SJCRH30 (cell line): Measurements from ENCODE around the gene SAMD9L. TPM values are rescaled to one million over a fixed set of nuclear protein-coding genes. Genes with fewer than 3 reads are reported as not detected.
"Not testable (repeated sequence)": the region's sequence is repeated elsewhere in the genome, so short reads cannot be mapped to it uniquely, and the experiment has no call there.

Experiments
- DNase-seq, 2 experiments: peaks; one replicate each; pipeline ENCODE4 v3.0.0-alpha.2; 2015 to 2020
- H3K27ac ChIP-seq: fragments of 250-450 bp; sonication (Bioruptor Pico); 2 replicates; pipeline ENCODE4 v1.5.1; 2020; ENCODE audit warnings: mild to moderate bottlenecking, moderate library complexity
- H3K27me3 ChIP-seq: fragments of 250-450 bp; sonication (Bioruptor Pico); 2 replicates; pipeline ENCODE4 v1.5.1; 2020; ENCODE audit warnings: mild to moderate bottlenecking, moderate library complexity
- H3K36me3 ChIP-seq: fragments of 250-450 bp; sonication (Bioruptor Pico); 2 replicates; pipeline ENCODE4 v1.5.1; 2020; ENCODE audit warnings: mild to moderate bottlenecking, moderate library complexity
- H3K4me1 ChIP-seq: fragments of 250-450 bp; sonication (Bioruptor Pico); 2 replicates; pipeline ENCODE4 v1.5.1; 2020; ENCODE audit warnings: mild to moderate bottlenecking, moderate library complexity
- H3K4me3 ChIP-seq: fragments of 250-450 bp; sonication (Bioruptor Pico); 2 replicates; pipeline ENCODE4 v1.5.1; 2020; ENCODE audit warnings: mild to moderate bottlenecking, moderate library complexity
- H3K9me3 ChIP-seq: fragments of 250-450 bp; sonication (Bioruptor Pico); replicated peaks from 2 replicates; pipeline ENCODE4 v1.5.1; 2020; ENCODE audit warnings: mild to moderate bottlenecking, moderate library complexity
- total RNA-seq: library from RNA; depleted of rRNA; stranded (reverse); fragments of >200 nt; shearing (Covaris generic); gene quantifications from 2 replicates; pipeline ENCODE4 v1.2.3, GENCODE V29; 2014; rRNA removed

SAMD9L gene
- total RNA-seq, 1 experiment from 2014 or later: 1.8 TPM

DNA sequence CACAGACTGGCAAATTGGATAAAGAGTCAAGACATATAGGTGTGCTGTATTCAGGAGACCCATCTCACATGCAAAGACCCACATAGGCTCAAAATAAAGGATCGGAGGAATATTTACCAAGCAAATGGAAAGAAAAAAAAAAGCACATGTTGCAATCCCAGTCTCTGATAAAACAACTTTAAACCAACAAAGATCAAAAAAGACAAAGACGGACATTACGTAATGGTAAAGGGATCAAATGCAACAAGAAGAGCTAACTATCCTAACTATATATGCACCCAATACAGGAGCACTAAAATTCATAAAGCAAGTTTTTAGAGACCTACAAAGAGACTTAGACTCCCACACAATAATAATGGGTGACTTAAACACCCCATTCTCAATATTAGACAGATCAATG, 24.7 kb downstream of the SAMD9L start:
- not testable (repeated sequence) for H3K4me1 ChIP-seq, H3K36me3 ChIP-seq, H3K27ac ChIP-seq, H3K4me3 ChIP-seq, H3K27me3 ChIP-seq, DNase-seq
- peaks cover 15% of the 10 kb centered on the region for H3K9me3 ChIP-seq

DNA sequence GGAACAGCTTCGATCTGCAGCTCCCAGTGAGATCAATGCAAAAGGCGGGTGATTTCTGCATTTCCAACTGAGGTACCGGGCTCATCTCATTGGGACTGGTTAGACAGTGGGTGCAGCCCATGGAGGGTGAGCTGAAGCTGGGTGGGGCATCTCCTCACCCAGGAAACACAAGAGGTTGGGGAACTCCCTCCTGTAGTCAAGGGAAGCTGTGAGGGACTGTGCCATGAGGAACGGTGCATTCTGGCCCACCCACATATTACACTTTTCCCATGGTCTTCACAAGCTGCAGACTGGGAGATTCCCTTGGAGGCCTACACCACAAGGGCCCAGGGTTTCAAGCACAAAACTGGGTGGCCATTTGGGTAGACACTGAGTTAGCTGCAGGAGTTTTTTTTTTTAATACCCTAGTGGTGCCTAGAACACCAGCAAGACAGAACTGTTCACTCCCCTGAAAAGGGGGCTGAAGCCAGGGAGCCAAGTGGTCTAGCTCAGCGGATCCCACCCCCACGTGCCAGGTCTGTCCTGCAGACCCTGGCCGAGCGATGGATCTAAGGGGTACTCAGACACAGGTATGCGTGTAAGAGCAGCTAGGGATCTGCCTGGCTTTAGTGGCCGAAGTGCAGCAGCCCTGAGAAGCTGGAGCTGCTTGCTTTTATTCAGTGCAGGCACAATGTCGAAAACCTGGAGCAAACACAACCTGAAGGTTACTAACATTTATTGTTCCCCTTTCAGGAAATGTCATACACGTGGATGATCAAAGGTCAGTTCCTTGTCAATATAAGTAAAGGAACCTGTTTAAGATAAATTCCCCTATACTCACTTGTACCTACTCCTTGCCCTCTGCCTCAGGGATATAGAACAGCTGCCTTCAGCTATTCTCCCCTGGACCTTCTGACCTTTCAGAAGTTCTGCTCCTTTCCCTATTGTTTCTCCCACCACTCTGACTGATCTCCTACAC, 27.3 kb downstream of the SAMD9L start:
- Histone ChIP-seq H3K27me3 (no peaks in the 10 kb centered on the region), H3K36me3 (no peaks in the 10 kb centered on the region), H3K9me3 (no peaks in the 10 kb centered on the region), H3K27ac (no peak overlapping the region), H3K4me3 (no peak overlapping the region), H3K4me1 (peaks cover 3% of the 10 kb centered on the region; the same call in 1 of the 2 replicates)
- no peak for DNase-seq

DNA sequence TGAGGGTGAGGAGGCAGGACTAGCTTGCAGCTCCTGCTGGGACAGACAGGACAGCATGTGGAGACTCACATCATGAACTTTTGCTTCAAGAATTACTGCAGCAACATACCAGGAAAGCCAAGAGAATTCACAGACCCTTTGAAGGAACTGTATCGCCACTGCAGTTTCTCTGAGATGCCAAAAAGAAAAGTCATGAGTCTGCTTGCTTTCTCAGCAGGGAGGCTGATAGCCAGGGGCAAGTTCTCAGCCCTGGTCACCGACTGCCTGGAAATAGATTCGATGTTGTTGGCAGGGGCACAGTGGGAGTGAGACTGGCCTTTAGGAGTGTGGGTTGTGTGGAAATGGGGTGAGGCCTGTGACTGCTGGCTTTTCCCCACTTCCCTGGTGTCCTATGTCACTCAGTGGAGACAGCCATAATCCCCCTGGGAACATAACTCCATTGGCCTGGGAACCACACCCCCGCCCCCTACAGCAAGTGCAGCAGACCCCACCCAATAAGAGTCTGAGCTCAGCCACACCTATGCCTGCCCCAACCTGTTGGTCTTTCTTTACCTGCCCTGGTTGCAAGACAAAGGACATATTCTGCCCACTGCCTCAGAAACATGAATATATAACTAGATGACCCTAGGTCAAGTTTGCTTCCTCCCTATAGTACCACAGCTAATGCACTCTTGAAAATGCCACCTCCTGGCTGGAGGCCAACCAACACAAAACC, 28.8 kb downstream of the SAMD9L start:
- Histone ChIP-seq H3K4me3 (no peak overlapping the region), H3K36me3 (no peaks in the 10 kb centered on the region), H3K9me3 (no peaks in the 10 kb centered on the region), H3K27me3 (no peaks in the 10 kb centered on the region), H3K4me1 (peaks cover 3% of the 10 kb centered on the region; the same call in 1 of the 2 replicates), H3K27ac (no peak overlapping the region)
- DNase-seq: no peak

DNA sequence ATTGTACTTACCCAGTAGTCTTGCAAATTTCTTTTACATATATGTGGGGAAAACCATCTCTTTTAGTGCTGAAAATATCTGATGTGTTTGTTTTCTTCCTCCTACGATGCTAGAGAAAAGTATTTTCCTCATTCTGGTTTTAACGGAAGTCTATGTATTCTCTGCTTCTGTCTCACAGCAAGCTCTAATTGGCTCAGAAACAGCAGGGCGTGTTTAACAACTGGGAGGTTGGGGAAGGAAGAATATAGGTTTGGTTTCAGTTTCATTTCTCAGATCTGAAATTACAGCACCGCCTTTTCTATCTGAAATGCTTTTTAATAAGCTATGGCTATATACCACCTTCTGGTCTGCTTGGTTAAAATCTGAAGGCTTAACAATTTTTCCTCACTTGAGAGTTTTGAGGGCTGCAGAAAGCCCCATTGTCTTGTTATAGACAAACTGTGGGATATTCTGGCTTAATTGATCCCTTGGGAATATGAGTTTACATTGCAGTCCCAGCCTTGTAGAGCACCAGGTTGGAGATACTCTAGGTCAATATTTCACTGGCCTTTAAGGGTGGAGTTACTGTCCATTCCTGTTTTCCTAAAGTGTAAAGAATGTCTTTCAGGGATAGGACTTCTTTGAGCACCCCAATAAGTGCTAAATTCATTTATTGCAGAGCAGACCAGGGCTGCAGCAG, 30.2 kb downstream of the SAMD9L start, which contains the start of gene SAMD9:
TSS of gene SAMD9 (minus strand) at position 128 of the 679 bp plus-strand sequence. CDS start 11,882 bp downstream, outside the sequence.
- H3K27me3 ChIP-seq: no peaks in the 10 kb centered on the region
- peak; percentile 67 to 82 for DNase-seq

DNA sequence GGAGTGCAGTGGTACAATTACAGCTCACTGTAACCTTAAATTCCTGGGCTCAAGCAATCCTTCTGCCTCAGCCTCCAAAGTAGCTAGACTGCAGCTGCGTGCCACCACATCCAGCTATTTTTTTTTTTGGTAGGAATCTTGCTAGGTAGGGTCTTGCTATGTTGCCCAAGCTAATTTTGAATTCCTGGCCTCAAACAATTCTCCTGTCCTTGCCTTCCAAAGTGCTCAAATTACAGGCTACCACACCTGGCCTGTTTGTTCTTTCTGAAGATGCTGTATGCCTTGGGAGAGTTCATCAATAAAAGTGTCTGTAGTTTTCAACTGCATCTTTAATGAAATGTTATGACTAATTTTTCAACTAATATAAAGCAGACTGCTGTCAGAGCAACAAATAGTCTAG, 30.9 kb downstream of the SAMD9L start:
- DNase-seq: no peak
- no peaks in the 10 kb centered on the region for H3K36me3 ChIP-seq
- H3K27me3 ChIP-seq: no peaks in the 10 kb centered on the region
- peak overlapping the region; percentile 57 for H3K4me3 ChIP-seq
- no peak overlapping the region for H3K27ac ChIP-seq
- no peaks in the 10 kb centered on the region for H3K9me3 ChIP-seq
- peaks cover 3% of the 10 kb centered on the region; the same call in 1 of the 2 replicates for H3K4me1 ChIP-seq

More for the DNA sequence above, 30.2 kb downstream of the SAMD9L start, which contains the start of gene SAMD9:
- Histone ChIP-seq H3K36me3 (no peaks in the 10 kb centered on the region), H3K4me3 (peak within 1 kb of the TSS; percentile 57), H3K4me1 (peaks cover 3% of the 10 kb centered on the region; the same call in 1 of the 2 replicates), H3K27ac (no peak within 1 kb of the TSS), H3K9me3 (no peaks in the 10 kb centered on the region)

DNA sequence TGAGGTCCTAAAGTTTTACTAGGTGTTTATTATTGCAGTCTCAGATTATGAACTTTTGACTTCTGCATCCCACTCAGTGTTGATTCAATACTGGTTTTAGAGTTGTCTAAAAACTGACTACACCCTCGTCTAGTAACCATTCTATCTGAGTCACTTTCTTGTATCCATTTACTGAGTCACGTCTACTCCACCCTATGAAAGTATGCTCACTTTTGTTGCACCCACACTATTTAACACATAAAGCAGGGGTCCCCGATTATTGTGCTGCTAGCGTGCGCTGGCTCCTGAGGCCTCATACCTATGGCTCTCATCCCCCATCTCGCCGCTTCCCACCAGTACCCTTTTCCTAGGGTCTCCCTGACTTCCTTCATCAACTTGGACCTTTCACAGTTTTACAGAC, 32.4 kb downstream of the SAMD9L start:
- no peaks in the 10 kb centered on the region for H3K36me3 ChIP-seq
- peaks cover 3% of the 10 kb centered on the region; the same call in 1 of the 2 replicates for H3K4me1 ChIP-seq
- H3K27me3 ChIP-seq: no peaks in the 10 kb centered on the region
- no peak for DNase-seq
- H3K27ac ChIP-seq: no peak overlapping the region
- H3K4me3 ChIP-seq: no peak overlapping the region
- H3K9me3 ChIP-seq: 0 out of 2 replicates have a peak, but pooled peaks cover 2% of the 10 kb centered on the region

DNA sequence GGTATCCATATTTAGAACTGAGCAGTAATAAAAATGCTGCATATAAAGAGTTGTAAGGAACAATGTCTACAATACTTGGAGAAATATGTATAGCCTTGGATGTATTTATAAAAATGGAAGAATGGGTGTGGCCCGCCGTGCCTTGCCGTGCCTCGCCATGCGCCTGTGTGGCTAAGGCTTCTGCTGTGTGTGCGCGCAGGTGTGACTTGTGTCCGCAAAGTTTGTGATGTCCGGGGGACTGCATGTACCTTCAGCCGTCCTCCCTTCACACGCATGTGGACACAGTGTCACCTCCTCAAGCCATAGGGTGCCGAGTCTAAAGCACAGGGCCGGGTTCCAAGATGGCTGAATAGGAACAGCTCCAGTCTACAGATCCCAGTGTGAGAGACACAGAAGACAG, 40.2 kb downstream of the SAMD9L start:
- H3K4me3 ChIP-seq: no peak overlapping the region
- no peaks in the 10 kb centered on the region for H3K27me3 ChIP-seq
- 0 out of 2 replicates have a peak, but pooled peaks cover 2% of the 10 kb centered on the region for H3K9me3 ChIP-seq
- no peak for DNase-seq
- H3K27ac ChIP-seq: no peak overlapping the region
- H3K4me1 ChIP-seq: no peaks in the 10 kb centered on the region
- H3K36me3 ChIP-seq: no peaks in the 10 kb centered on the region

DNA sequence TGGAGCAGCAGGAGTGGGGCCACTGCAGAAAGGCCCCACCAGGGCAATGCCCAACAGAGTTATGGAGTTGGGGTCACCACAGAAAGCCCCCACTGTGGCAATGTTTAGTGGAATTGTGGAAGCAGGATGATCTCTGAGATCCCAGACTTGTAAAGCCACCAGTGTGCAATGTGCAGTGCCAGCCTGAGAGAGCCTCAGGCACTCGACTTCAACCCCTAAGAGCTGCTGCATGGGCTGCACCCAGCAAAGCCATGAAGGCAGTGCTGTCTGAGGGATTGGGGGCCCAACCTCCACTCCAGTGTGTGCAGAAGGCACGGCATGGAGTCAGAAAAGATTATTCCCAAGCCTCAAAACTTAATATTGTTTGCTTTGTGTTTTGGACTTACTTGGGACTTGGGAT, 50.8 kb downstream of the SAMD9L start:
- no peak for DNase-seq
- no peak overlapping the region for H3K27ac ChIP-seq
- H3K36me3 ChIP-seq: no peaks in the 10 kb centered on the region
- no peaks in the 10 kb centered on the region for H3K27me3 ChIP-seq
- H3K9me3 ChIP-seq: peaks cover 8% of the 10 kb centered on the region; the same call in 1 of the 2 replicates
- H3K4me3 ChIP-seq: no peak overlapping the region
- no peaks in the 10 kb centered on the region for H3K4me1 ChIP-seq

DNA sequence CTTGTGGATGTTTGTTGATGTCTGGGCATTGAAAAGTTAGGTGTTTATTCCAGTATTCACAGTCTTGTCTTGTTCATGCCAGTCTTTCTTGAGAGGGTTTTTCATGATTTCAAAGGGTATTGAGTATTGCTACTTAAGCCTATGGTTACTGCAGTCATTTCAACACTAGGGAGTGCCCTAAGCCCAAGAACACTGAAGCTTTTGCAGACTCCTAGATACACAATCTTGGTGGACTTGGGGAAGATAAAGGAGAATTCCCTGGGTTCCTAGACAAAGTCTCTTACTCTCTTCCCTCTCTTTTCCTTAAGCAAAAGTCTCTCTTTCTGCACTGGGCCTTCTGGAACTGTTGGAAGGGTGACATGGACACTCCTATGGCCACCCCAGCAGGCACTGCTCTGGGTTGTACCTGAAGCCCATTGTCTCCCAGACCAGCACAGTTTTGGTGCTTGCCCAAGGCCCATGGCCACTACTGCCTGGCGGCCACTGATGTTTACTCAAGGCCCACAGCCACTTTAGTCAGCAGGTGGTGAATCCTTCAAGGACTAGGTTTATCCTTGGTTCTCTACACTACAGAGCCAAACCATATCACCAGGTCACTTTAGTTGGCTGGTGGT, 55.3 kb downstream of the SAMD9L start:
- H3K4me1 ChIP-seq: no peaks in the 10 kb centered on the region
- no peaks in the 10 kb centered on the region for H3K27me3 ChIP-seq
- no peak overlapping the region for H3K4me3 ChIP-seq
- no peaks in the 10 kb centered on the region for H3K36me3 ChIP-seq
- H3K9me3 ChIP-seq: peaks cover 8% of the 10 kb centered on the region; the same call in 1 of the 2 replicates
- no peak overlapping the region for H3K27ac ChIP-seq
- DNase-seq: peak in 1 of 2 experiments; percentile 12

Other genes with a start within 250 kb of the SAMD9L start
- 4.9 and 6.0 TPM in 2 replicates for gene SAMD9, start 30.4 kb downstream of the SAMD9L start, total RNA-seq
- 3.0 and 4.2 TPM in 2 replicates for gene HEPACAM2, start 78.1 kb upstream of the SAMD9L start, total RNA-seq
- gene VPS50, start 84.0 kb upstream of the SAMD9L start, total RNA-seq: 22.2 and 26.4 TPM in 2 replicates